ENCODE results near the gene GSAP.
"Not testable (repeated sequence)": the region's sequence is repeated elsewhere in the genome, so short reads cannot be mapped to it uniquely, and the experiment has no call there.

The GSAP gene

GRCh38 chr7:77415823-77416620, at the start of gene GSAP:
Gene GSAP, minus strand, starts transcription at chr7:77416349. Its CDS starts 28 bp downstream, at chr7:77416321.
- DNase-seq: no peak

GRCh38 chr7:77465256-77465655, 49.1 kb upstream of the GSAP start:
- DNase-seq: no peak

DNA sequence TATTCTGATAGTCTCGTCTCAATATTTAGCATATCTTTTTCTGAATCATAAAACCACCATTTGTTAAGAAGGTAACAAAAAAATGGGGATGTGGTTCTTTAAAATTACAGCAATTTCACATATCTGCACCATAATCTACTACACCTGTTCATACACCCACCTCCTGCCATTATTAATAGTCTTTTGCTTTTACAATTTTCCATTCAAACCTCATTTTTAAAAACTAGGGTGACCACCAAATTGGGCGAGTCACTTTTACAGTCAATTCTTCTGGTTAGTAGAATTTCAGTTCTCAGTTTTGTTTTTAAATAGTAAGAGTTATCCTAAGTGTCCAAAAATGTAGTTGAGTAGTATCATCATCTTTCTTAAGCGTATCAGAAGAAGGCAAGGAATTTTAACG, 48.4 kb upstream of the GSAP start:
- no peak for DNase-seq

DNA sequence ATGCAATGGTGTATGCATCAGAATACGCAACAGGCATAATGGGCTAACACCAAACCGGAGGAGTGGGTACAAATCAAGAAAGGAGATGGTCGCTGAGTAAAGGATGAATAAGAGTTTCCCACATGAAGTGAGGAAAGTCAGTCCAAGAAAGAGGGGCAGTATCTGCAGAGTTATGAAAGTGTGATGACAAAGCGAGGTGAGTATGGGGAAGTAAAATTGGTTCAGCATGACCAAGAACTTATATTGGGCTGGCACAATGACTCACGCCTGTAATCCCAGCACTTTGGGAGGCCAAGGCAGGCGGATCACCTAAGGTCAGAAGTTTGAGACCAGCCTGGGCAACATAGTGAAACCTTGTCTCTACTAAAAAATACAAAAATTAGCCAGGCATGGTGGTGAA, 47.5 kb upstream of the GSAP start:
- DNase-seq: peak; percentile 93

- no peak for DNase-seq
These were observed 45.7 kb upstream of the GSAP start for GRCh38 chr7:77461842-77462241.

- DNase-seq: no peak
These were observed 45.1 kb upstream of the GSAP start for GRCh38 chr7:77461246-77461645.

- DNase-seq: no peak
These were observed 43.9 kb upstream of the GSAP start for GRCh38 chr7:77460057-77460486.

- DNase-seq: no peak
These were observed 43.2 kb upstream of the GSAP start for GRCh38 chr7:77459311-77459726.

- DNase-seq: peak; percentile 52
These were observed 42.6 kb upstream of the GSAP start for GRCh38 chr7:77458786-77459185.

GRCh38 chr7:77457779-77458178, 41.6 kb upstream of the GSAP start:
- no peak for DNase-seq

DNA sequence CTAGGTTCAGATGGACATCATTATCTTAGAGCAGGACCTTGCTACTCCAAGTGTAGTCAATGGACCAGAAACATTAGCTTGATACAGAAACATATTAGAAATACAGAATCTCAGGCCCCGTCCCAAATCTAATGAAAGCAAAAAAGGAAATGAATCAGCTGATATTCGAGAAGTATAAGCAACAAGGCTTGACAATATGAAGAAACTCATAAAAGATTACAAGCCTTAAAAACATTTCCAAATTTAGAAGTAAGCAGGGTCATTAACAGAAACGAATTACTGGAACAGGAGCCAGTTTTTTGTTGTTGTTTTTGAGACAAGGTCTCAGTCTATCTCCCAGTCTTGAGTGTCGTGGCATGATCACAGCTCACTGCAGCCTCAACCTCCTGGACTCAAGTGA, 40.5 kb upstream of the GSAP start:
- DNase-seq: no peak

- DNase-seq: peak; percentile 46
These were observed 39.2 kb upstream of the GSAP start for GRCh38 chr7:77455321-77455720.

DNA sequence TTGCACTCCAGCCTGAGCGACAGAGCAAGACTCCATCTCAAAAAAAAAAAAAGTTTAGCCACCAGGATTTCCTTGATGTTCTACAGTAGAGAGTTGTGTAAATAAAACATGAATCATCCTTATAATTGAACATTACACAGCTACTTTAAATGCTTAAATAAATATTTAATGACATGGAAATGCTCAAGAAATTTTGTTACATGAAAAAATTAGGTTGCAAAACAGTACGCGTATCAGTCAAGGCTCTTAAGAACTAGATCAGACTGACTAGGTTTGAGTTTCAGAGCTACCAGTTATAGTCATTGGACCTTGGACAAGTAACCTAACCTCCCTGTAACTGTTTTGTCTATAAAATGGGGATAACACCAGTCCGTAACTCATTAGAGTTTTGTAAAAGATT, 38.7 kb upstream of the GSAP start:
- DNase-seq: no peak

DNA sequence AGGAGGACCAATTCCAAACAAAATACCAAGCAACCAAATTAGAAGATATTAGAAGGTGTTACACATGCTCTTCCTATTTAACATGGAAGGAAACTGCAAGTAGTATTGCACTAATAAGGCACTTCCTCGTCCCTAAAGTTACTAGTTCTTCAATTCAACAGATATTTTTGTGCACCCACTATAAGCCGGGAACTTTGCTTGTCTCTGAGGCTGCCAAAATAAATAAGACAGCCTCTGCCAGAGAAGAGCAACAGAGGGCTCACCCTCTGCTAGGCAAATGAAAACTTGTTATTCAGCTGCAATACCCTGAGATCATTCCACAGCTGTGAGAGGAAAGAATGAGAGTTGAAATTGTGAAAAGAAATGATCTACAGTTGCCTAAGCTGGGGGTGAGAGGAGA, 37.4 kb upstream of the GSAP start:
- peak; percentile 57 for DNase-seq

DNA sequence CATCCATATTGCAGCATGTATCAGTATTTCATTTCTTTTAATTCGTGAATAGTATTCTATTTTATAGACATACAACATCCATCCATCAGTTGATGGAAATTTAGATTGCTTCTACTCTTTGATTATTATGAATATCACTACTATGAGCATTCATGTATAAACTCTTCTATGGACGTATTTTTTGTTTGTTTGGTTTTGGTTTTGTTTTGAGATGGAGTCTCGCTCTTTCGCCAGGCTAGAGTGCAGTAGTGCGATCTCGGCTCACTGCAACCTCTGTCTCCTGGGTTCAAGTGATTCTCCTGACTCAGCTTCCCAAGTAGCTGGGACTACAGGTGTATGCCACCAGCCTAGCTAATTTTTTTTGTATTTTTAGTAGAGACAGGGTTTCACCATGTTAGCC, 35.8 kb upstream of the GSAP start:
- not testable (repeated sequence) for DNase-seq

GRCh38 chr7:77450613-77451012, 34.5 kb upstream of the GSAP start:
- no peak for DNase-seq

- no peak for DNase-seq
These were observed 33.9 kb upstream of the GSAP start for GRCh38 chr7:77450054-77450453.

DNA sequence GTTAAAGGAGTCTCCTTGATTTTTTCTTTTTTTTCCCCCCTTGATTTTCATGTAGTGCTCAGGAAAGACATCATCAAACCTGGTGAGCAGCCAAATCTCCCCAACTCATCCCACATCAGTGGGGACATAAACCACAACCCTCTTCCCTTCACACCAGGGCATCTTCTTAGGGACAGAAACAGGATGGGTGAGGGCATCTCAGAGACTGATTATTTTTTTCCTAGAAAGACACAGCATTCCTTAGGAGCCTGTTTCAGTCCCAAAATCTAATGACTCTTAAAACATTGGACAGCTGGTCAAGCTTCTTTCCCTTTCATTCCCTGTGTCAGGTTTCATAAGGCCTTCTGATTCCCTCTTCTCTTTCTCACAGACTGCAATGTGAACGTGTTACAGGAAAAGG, 31.5 kb upstream of the GSAP start:
- DNase-seq: no peak

GRCh38 chr7:77444123-77444522, 28.0 kb upstream of the GSAP start:
- no peak for DNase-seq

- DNase-seq: no peak
These were observed 26.9 kb upstream of the GSAP start for GRCh38 chr7:77443042-77443441.

DNA sequence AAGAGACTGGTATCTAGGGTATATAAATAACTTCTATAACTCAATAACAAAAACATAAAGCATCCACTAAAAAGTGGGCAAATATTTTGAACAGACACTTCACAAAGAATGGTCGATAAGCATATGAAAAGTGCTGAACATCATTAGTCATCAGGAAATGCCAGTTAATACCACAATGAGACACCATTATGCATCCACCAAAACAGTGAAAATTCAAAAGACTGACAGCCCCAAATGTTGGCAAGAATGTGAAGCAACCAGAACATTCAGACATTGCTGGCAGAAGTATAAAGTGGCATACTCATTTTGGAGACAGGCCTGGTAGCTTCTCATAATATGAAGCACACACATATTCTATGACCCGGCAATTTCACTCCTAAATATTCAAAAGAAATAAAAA, 26.5 kb upstream of the GSAP start:
- no peak for DNase-seq

GRCh38 chr7:77441046-77441445, 24.9 kb upstream of the GSAP start:
- DNase-seq: no peak

GRCh38 chr7:77439572-77439971, 23.4 kb upstream of the GSAP start:
- peak; percentile 41 for DNase-seq

DNA sequence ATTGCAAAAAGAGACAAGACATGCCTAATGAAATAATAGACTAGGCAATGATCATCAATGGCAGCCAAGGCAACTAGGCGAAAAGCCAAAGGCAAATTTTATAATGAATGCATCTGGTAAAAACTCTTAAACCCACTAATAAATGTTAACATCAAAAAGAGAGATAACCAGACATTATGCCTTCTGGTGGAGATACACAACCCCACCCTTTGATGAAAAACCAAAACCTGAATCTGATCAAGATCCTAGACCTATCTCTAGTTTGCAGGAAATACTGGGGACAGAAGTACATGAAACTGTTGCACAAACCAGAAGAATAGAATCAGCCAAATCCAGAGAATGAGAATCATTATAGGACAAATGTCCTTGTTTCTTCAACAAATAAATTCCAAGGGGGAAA, 22.0 kb upstream of the GSAP start:
- DNase-seq: no peak

All from MV-4-11 (cell line).